H1 (cell line): ENCODE measurements around the gene SELENOO. TPM values are rescaled to one million over a fixed set of nuclear protein-coding genes. Genes with fewer than 3 reads are reported as not detected.

Source experiments
- CREB1 ChIP-seq: IDR thresholded peaks from 2 replicates; pipeline ENCODE4 v1.6.1; 2012; ENCODE audit warnings: inconsistent platforms
- RBBP5 ChIP-seq: IDR thresholded peaks from 2 replicates; pipeline ENCODE4 v1.7.1; 2012; ENCODE audit warnings: low read depth, mild to moderate bottlenecking, inconsistent platforms, low read length, moderate library complexity, borderline replicate concordance
- RNF2 ChIP-seq: fragments of 200-900, 300-1000 bp; sonication (generic); IDR thresholded peaks from 2 replicates; pipeline ENCODE4 v1.7.1; 2016; ENCODE audit warnings: borderline replicate concordance, low read depth, mild to moderate bottlenecking, antibody characterized with exemption, low read length; ENCODE audit not compliant: poor library complexity, severe bottlenecking; ENCODE audit errors: missing control alignments
- TAF7 ChIP-seq: optimal IDR thresholded peaks from 2 replicates; pipeline ENCODE3; 2011; ENCODE audit warnings: low read depth, mild to moderate bottlenecking, inconsistent platforms, low read length, moderate library complexity, borderline replicate concordance
- TBP ChIP-seq: IDR thresholded peaks from 2 replicates; pipeline ENCODE4 v1.6.1; 2011; ENCODE audit warnings: low read depth, low read length, improper control_type of control experiment
- ZNF274 ChIP-seq: IDR thresholded peaks from 2 replicates; pipeline ENCODE4 v1.7.0; 2012; ENCODE audit warnings: low read length, borderline replicate concordance; ENCODE audit errors: extremely low read depth
- polyA plus RNA-seq, 7 experiments: library from polyadenylated mRNA; depleted of rRNA in 3 of 7; stranded (reverse) in 5 of 7; unstranded in 2 of 7; fragments of >200 nt in 5 of 7; fragments of 200-250 nt in 2 of 7; gene quantifications; 1 replicate in 5 of 7; 2 replicates in 1 of 7; 4 replicates in 1 of 7; pipeline versions ENCODE4 v1.2.1 to v1.2.3, GENCODE V29; 2011 to 2013; ENCODE audit warnings: missing spikeins in 2 of 7, mixed read lengths in 2 of 7
- total RNA-seq: library from RNA; stranded (reverse); fragmentation: NEBNext Ultra II Directional; extraction: Animal tissue kit (Norgen Biotek cat#: 25700); gene quantifications from 2 replicates; pipeline ENCODE4 v1.2.1, GENCODE V29; 2021
- TF ChIP-seq, protein P1 (sequence below): IDR thresholded peaks from 2 replicates; pipeline ENCODE4 v1.6.1; 2011; ENCODE audit warnings: low read length, improper control_type of control experiment

The SELENOO gene
- total and polyA plus RNA-seq, 2 of the 8 experiments (the other 6 are each of a cell fraction or from before 2014, with no cell fraction given), result 18.6 to 25.1 TPM

DNA sequence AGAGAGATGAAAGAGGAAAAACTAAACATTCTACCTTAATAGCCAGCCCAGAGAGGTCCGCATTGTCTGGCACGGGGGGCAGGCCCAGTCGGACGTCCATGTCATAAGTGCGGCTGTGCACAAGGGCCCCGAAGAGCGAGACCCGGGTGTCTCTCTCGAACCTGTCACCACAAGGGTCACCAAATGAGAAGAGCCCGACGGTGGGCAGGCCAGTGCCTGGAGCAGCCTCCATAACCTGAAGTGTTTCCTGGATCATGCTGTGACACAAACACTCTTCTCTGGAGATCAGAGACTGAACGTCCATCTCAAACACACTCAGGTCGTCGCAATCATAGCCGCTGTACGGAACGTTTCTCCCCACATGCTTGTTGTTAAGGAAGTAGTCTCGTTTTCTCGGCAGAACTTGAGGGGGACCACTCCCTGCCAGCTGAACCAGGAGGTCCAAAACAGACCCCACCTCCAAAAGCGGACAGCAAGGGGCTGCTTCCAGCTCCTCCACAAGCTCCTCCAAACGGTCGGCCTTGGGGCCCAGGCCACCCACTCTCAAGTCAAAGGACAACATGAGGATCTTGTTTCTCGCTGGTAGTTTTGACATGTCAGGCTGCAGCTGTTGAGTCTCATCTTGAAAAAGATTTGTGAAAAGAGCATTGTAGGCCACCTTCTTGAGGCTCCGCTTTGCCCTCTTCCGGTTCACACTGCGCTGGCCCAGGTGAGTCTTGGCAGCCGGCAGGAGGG is 43.0 kb downstream of the SELENOO start (continued):
- TF ChIP-seq RNF2 (no peak), TAF7 (no peak), CREB1 (no peak), TBP (no peak), ZNF274 (no peak), RBBP5 (no peak)
- TF ChIP-seq, protein P1, sequence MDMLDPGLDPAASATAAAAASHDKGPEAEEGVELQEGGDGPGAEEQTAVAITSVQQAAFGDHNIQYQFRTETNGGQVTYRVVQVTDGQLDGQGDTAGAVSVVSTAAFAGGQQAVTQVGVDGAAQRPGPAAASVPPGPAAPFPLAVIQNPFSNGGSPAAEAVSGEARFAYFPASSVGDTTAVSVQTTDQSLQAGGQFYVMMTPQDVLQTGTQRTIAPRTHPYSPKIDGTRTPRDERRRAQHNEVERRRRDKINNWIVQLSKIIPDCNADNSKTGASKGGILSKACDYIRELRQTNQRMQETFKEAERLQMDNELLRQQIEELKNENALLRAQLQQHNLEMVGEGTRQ, result no peak
